NCI-H526 (cell line): ENCODE results near the gene CD36.

Experiments used
- DNase-seq, 2 experiments: peaks; one replicate each; lab custom pipeline; 2025; lab: John Stamatoyannopoulos, UW

CD36 gene

DNA sequence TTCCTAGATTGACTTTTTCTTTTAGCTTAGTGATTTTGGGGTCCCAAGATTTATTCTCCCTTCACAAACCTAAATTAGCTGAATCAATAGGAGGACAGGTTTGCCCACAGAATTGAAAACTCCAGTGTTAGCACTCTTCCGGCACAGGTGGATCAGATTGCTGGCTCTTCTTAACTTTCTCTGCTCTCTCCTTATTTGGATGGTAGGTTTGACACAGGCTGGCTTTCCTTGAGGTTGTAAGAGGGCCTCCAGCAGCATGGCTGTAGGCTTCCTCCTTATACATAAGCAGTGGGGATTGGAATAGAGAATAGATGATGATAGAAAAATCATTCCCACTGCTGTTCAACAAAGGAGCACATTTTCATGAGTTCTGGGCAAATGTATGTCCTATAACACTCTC is 9.4 kb upstream of the CD36 start:
- no peak for DNase-seq

DNA sequence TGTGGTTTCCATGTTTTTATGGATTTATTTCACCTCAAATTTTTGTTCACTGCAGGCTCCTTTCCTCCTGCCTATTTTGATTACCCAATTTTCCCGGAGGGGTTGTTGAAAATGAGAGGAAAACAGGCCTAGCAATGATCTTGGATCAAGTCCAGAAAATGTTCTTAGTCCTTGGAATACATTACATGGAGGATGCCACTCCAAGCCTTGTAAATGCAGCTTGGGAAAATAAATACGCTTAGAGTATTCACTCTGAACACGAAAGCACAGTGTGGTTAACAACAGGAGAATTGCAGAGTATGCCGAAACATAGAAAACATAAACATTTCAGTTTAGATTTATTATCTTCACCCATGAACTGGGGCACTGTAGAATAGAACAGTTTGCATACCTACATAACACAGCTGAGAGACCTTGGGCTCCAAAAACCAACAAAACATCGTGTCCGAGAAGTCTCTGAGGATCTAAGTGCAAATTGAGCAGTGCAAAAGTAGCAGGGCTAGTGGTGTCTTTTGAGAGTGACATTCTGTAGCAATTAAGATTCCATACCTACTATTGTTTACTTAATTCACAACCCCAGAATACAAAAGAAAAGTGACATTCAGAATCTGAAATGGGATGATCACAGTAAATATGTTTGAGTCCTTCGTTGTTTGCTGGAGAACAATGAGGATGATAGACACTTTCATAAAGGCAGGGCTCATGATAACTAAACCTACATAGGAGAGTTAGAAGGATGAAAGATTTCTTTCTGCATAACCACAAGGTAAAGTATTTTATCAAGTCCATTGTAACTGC is 7.6 kb upstream of the CD36 start:
- no peak for DNase-seq

DNA sequence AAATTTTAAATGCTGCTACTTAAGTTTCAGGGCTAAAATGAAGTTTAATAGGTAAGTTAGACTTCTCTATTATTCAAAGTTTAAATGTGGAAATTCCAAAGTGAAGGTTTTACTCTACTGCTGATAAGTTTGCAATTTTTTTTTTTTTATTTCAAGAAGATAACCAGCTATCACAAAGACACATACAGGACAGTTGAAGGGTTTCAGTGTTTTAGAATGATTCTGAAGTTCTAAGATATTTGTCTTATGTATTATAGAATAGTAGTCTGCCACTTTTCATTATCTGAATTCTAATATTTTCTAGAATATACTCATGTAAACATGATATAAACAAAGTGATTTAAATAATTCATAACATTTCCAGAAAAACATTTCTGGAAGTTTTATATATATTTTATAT is 7.0 kb upstream of the CD36 start:
- DNase-seq, result no peak

DNA sequence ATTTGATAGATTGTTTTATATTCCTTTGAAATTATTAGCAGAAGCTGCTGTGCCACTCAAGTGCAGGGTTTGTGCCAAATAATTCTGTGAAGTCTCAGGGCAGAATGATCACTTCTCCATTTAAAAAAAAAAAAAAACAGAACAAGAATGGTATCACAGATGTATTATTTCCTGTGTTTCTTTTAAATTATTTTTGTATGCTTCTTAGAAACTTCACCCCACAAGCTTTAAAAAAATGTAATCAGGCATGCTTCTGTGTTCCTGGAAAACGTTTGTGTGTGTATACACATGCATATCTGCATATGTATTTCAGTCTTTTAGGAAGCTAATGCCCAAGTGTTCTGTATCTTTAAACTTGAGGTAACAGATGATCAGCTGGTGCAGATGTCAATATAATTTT is 6.3 kb upstream of the CD36 start:
- DNase-seq, result no peak

DNA sequence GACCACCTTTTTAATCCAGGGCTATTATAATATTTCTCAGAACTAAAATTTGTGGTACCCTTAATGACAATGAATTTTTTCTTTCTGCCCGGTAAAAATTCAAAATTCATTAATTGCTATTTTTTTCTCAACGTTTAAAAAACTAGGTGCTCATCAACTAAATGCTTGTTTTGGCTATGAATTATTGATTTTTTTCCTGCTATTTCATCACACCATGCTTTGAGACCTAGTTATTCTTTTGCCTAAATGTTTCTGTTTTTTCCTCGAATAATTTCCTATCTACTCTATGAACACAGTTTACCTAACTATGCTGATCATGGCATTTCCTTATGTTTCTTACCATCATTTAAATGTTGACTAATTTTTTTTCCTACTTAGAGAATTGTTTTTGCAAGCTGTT is 5.6 kb upstream of the CD36 start:
- no peak for DNase-seq

DNA sequence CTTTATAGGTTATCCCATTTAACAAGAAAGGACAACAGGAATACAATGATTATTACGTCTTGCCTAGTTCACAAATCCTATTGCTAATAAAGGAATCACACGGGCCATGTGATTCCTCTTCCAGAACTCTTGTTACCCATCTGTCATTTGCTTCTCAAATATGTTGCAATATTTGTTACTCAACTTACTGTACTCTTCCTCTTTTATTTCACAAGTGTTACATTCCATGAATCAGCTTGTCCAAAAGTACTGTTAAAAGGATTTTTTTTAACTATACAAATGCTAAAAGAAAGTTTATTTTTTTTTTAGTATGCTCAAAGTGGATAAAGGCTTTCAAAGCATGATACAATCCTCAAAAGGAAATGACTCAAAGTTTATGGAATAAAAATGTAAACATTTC is 3.9 kb upstream of the CD36 start:
- DNase-seq, result no peak

DNA sequence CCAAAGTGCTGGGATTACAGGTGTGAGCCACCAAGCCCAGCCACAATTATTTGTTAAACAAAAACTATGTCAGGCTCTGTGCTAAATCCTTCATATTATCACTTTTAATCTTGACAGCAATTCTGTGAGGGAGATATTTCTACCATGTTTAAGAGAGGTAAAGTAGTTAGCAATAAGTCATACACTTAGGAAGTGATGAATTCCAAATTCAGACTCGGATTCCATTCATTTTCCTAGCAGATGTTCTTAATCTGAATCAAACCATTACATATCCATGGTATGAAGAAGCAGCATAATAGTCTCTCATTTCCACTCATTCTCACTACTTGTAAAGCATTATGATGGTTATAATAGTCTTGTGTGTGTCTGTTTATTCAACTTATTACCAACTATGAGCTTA is 2.9 kb upstream of the CD36 start:
- DNase-seq, result no peak

DNA sequence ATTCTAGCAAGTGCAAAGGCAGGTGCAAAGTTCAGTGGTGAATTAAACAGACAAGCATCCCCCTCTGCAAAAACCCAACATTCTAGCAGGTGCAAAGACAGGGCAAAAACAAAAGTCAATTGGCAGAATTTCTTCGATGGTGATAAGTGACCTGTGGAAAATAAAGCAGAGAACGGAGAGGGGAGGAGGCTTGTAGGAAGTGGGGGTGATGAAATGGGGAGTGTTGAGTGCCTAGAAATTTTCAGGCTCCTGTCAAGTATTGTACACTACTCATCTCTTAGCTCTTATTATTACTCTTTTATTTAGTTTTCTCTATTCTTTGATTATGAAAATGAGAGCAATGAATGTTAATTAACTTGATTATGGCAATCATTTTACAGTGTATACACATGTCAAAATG is 2.4 kb upstream of the CD36 start:
- DNase-seq, result no peak

DNA sequence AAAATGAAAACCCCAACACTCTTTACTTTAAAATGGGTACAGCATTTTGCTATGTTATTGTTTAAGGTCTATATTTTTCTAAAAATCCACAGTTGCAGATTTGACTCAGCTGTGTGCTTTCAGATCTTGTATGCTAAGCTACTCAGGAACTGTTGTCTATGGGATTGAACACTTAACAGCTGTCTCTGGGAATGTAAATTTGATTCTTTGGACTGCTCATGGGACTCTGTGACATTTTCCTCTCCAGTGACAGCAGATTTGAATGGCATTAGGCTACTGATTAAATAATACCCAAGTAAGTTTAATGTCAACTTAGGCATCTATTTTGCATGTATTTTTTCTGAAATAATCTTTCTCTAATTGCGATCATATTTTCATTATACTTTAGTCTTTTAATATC is 1.7 kb upstream of the CD36 start:
- peak; percentile 22 to 54 for DNase-seq

DNA sequence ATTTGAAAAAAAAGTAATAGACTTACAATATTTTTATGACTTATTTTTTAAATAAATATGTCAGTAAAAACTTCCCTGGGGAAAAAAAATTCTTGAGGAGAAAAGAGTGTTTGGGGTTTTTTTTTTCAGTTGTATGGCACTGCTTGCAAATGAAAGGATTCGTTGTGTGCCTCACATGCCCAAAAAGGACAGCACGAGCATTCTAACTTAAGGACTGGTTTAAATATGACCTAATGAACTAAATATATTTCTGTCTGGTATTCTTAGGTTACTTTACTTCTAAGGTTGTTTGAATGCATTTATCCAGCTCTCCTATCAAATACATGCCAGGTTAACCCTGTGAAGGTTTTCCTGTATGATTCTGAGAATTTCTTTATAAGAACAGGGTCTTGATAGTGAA is 988 bp upstream of the CD36 start:
- DNase-seq, result no peak

DNA sequence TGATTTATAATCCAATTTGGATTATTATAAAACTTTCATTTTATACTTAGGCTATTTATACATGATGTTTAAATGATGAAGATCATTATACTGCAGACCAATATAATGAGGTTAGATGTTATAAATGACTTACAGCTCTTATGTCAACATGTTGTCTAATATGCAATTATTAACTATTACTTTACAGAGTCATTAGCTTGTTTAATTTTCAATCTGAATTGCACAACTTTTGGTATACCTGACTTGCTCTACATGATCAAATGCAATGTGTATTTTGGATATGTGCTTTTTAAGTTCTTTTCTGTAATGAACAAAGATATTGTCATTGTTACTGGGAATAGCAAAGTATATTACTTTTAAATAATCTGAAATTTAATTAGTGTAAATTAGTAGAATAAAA is 569 bp downstream of the CD36 start:
- no peak for DNase-seq

DNA sequence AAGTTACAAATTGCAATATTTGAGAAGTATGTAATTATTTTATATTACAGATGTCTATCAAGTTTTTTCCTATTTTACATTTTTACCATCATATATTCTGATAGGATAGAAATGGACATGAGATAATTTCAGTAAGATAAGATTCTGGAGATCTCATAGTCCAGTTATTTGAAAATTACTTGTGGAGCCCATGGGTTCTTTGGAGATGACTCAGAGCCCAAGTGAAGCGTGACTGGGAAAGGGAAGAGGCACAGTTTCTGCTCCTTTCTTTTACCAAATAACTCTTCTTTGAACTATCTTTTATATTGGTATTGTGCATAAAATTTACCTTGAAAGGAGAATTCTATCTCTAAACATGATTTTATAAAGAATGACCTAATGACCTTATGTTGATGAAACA is 2.4 kb downstream of the CD36 start:
- no peak for DNase-seq

DNA sequence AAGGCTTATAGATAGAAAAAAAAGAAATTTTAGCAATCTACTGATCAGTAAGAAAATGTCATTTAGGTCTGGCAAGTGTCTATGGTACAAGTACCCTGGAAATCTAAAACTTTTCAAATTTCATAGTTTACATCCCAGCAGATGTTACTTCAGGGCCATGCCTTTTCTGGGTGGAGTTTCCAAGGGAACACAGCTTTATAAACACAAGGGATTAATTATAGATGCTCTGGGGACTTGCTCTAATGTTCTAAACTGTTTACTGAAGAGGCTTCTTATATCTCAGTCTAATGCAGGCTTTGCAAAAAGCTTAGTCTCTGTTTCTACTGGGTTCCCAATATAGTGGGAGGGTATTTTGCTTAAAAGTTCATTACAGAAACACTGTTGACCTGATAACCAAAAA is 3.1 kb downstream of the CD36 start:
- no peak for DNase-seq

DNA sequence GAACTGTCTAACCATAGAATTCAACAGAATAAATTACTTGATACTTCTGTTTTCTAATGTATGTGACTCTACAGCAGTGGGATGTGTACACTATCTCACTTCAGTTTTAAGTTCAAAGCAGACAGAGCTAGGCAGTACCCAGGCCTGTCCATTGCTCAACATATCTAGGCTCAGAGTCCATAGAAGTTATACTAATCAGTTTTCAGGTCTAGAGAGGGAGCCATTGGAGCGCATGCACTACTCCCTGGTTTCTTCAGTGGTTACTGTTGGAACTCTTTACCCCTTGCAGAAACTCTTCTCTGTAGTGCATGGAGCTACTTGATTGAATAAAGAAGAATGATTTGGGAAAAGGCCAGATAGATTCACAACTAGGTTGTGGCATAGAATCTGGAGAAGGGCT is 4.4 kb downstream of the CD36 start:
- no peak for DNase-seq

DNA sequence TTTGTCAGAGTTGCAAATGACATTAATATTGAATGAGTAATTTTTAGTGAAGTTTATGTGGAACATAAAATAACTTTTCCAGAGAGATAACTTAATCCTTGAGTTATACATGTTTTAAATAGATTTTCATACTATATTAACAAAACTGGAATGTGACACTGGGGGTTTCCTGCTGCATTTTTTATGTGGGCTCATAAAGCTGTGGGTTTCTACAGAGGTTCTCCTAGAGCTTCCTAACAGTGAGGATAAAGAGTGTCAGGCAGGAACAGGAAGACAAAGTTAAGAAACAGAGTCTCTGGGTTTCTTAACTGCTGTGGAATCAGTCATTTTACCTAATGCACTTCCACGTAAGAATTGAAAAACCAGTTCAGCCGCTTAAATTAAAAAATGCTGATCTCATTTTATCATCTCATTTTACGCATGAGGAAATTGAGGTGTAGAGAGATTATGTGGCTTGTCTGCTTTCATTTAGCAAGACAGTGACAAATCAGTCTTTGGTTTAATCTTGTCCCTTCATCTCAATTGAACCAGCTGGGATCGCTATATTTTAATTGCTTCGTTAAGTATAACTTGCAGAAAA is 5.0 kb downstream of the CD36 start:
- no peak for DNase-seq

DNA sequence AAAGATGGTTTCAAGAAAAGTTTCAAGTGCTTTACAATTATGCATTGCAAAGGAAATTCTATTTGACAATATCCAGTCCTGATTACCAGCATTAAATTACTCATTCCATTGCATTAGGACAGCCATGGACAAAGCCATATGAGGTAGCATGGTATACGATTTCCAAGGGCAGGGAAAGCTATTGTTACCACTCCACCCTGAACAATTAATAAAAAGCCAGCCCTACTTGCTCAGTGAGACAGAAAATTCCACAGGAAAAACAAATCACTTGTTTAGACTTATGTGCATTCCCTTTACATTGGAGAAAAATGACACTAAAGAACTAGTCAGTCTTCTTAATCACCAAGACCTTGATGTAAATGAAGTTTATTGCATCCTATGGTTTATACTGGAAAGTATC is 5.6 kb downstream of the CD36 start:
- DNase-seq, result no peak

DNA sequence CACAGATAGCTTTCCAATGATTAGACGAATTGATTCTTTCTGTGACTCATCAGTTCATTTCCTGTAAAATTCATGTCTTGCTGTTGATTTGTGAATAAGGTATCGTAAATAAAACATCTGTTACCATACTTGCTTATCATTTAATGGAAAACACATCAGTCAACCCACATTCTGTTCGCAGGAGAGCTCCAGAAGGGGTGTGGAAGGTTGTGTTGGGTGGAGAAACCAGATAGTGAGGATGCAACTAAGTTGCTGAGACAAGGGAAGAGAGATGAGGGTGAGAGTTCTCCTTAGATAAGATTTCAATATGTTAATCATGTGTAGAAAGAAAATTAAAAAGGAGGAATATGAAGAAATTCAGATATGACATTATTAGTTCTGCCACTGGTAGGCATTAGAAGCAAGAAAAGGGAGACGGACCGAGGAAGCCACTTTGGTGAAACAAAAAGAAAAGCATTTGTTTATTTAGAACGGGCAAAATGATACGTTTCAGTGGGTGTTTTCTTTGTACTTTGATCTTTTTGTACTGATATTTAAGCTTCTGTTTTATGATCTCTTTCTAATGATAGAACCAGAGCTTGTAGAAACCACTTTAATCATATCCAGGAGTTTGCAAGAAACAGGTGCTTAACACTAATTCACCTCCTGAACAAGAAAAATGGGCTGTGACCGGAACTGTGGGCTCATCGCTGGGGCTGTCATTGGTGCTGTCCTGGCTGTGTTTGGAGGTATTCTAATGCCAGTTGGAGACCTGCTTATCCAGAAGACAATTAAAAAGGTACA is 7.8 kb downstream of the CD36 start:
- DNase-seq, result no peak

DNA sequence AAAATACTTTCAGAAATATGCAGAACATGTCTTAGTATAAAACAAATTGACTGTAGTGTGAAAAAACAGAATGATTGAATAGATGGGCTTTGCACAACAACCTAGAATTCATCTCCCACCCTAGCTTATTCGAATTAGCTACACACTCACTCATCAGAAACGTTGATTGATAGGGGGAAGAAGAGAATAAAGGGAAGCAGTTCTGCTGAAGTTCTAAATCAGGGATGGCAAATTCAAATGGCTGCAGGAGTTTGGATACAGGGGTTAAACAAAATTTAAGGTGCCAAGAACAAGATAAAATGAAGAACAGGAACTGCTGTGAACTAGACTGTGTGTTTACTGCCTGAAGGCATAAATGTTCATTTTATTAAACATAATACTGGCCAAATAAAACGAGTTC is 9.0 kb downstream of the CD36 start:
- no peak for DNase-seq

DNA sequence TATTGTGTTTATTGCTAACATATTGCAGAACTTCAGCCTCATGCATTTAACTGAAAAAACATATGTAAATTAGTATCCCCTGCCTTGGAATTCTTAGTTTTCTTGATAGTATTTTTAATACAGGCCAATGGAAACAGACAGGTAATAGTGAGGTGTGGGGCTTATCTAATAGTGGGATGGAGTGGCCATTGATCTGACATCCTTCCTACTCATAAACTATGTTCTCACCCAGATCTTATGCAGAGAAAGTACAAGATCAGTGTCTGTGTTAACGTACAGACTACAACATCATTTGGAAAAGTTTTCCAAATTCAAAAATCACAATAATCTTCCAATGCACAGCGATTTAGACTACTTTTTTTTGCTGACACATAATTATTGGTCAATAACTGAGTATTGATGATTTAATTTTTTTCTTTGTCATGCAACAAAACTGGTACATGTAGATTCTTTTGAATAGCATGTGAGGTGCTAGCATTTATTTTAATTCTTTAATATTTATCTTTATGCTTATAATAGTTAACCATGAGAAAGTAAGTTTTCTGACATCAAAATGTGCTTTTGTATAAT is 9.7 kb downstream of the CD36 start:
- no peak for DNase-seq

DNA sequence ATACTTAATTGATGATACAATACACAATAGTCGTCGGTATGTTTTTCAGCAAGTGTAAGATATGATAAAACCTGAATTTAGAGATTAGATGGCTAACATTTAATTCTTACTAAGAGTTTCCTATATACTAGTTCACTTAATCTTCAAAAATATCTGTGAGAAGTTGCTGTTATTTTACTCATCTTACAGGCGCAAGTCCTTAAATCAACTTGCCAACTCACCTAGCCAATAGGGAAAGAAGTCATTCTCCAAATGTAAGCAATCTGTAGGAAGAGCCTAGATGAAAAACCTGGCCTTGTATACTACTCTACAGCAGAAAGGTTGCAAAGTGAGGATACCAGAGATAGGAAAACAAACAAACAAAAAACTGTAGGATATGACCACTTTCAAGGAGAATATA is 10.6 kb downstream of the CD36 start:
- DNase-seq, result no peak

DNA sequence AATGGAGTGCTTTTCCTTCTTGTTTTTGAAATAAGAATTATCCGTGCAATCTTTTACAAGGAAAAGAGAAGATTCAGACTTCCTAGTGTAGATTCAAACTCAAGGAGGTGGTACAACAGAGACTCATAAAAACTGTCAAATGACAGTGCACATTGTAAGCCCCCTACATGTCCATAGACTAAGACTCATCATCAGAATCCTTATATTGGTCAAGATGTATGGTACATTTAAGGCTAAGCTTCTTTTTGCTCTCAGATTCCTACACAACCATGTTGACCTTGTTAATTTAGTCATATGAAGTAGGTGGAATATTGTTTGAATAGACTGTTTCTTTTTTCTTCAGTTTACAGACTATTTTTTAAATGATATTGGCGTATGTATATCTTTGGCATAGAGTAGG is 11.6 kb downstream of the CD36 start:
- DNase-seq, result no peak

DNA sequence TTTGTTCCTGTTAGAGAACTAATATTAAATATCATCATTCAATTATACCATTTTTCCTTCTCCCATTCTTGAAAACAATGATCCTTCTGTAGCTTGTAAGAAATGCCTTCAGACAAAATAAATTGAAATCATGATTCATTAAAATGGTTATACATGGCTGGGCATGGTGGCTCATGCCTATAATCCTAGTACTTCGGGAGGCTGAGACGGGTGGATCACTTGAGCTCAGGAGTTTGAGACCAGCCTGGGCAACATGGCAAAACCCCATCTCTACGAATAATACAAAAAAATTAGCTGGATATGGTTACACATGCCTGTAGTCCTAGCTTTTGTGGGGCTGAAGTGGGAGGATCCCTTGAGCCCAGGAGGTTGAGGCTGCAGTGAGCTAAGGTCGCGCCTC is 13.0 kb downstream of the CD36 start:
- no peak for DNase-seq

DNA sequence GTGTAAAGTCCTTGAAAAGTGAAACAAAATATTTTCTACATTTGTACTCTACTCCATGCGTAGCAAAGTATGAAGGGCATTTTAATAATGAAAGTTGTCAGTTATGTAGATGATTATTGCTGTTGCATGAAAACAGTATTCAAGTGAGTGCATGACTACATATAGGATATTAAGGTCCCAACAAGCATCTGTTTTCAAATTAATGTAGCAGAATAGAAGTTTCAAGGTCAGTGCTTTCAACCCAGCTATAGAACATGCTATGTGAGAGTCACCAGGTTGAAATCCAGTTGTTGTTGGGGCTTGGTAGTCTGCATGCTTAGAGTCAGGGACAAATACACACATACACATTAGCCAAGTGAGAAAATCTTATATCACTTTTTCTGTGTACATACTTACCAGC is 14.8 kb downstream of the CD36 start:
- no peak for DNase-seq
